ENCODE data around the gene ZNF362. TPM values are rescaled to one million over a fixed set of nuclear protein-coding genes. Genes with fewer than 3 reads are reported as not detected.

The ZNF362 gene
- total and polyA plus RNA-seq, 2 experiments from 2014 or later = 9.7 to 26.0 TPM

GRCh38 chr1:33220676-33221384 lies 35.5 kb upstream of the ZNF362 start:
- Histone ChIP-seq H3K79me2 (ENCODE audit: insufficient read depth) (no peaks in the 10 kb centered on the region), H3K4me2 (ENCODE audit: unreplicated experiment) (peak overlapping the region; percentile 9), H3K9me2 (ENCODE audit: insufficient read depth) (no peaks in the 10 kb centered on the region), H3K9ac (no peak overlapping the region), H2AFZ (no peak overlapping the region), H4K20me1 (ENCODE audit: insufficient read depth) (no peaks in the 10 kb centered on the region), H3K27ac (no peak overlapping the region), H3K4me1 (ENCODE audit: insufficient read depth) (0 out of 2 replicates have a peak, but pooled peaks cover 7% of the 10 kb centered on the region), H3K9me3 (ENCODE audit: low read depth) (no peaks in the 10 kb centered on the region), H3K36me3 (ENCODE audit: low read depth) (no peaks in the 10 kb centered on the region), H3K27me3 (replicated peaks; ENCODE audit: insufficient read depth) (no peaks in the 10 kb centered on the region), H3K4me3 (no peak overlapping the region), H3F3A (ENCODE audit: insufficient read depth) (peaks cover 4% of the 10 kb centered on the region; the same call in 1 of the 2 replicates)
- WGBS, 2 experiments (ENCODE audit: low coverage in 1 of 2, low lambda C conversion rate in 2 of 2, missing lambda C conversion rate in 2 of 2) = 38 to 45% methylated on average over 12 of the region's 12 CpGs
- TF ChIP-seq EZH2phosphoT487 (IDR thresholded peaks at IDR 0.05; ENCODE audit: insufficient read depth, low read depth) (no peak), EZH2 (IDR thresholded peaks at IDR 0.05; ENCODE audit: insufficient read depth, poor library complexity, severe bottlenecking) (no peak)
- peak; percentile 26 for DNase-seq
- in situ Hi-C loops (cut with MboI) = loop anchor here (25.0 kb wide), 1 partner anchor 141 kb away; no protein-coding TSS in a partner anchor

DNA sequence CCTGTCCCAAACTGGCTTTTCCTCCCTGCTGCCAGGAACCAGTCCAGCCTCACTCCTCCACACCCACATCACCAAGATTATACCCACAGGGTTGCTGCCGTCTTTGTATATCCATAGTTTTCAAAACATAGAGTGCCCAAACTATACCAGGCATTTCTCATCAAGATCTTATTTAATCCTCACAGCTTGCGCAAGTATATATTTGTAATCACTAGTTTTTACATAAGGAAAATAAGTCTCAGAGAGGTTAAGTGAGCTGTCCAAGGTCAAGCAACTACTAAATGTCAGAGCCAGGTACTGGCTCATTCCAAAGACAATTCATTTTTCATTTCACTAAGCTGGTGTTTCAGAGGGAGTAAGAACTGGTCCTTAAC lies 34.9 kb upstream of the ZNF362 start:
- Histone ChIP-seq H3F3A (ENCODE audit: insufficient read depth) (peaks cover 4% of the 10 kb centered on the region; the same call in 1 of the 2 replicates), H3K4me1 (ENCODE audit: insufficient read depth) (0 out of 2 replicates have a peak, but pooled peaks cover 7% of the 10 kb centered on the region), H3K9me2 (ENCODE audit: insufficient read depth) (no peaks in the 10 kb centered on the region), H3K27ac (no peak overlapping the region), H3K9ac (no peak overlapping the region), H3K36me3 (ENCODE audit: low read depth) (no peaks in the 10 kb centered on the region), H2AFZ (no peak overlapping the region), H3K4me2 (ENCODE audit: unreplicated experiment) (no peak overlapping the region), H3K79me2 (ENCODE audit: insufficient read depth) (no peaks in the 10 kb centered on the region), H3K9me3 (ENCODE audit: low read depth) (no peaks in the 10 kb centered on the region), H4K20me1 (ENCODE audit: insufficient read depth) (no peaks in the 10 kb centered on the region), H3K4me3 (no peak overlapping the region), H3K27me3 (replicated peaks; ENCODE audit: insufficient read depth) (no peaks in the 10 kb centered on the region)
- DNase-seq = peak; percentile 36
- in situ Hi-C loops (cut with MboI) = loop anchor here (25.0 kb wide), 1 partner anchor 141 kb away; no protein-coding TSS in a partner anchor
- no peak for TF ChIP-seq EZH2phosphoT487 (IDR thresholded peaks at IDR 0.05; ENCODE audit: insufficient read depth, low read depth)
- 66 to 71% methylated on average over 2 of the region's 2 CpGs for WGBS, 2 experiments (ENCODE audit: low coverage in 1 of 2, low lambda C conversion rate in 2 of 2, missing lambda C conversion rate in 2 of 2)

GRCh38 chr1:33222381-33222780 lies 33.9 kb upstream of the ZNF362 start:
- H2AFZ ChIP-seq = no peak overlapping the region
- in situ Hi-C loops (cut with MboI) = loop anchor here (25.0 kb wide), 1 partner anchor 140 kb away; no protein-coding TSS in a partner anchor
- H3K79me2 ChIP-seq (ENCODE audit: insufficient read depth) = no peaks in the 10 kb centered on the region
- peak; percentile 62 for DNase-seq
- no peak for TF ChIP-seq EZH2phosphoT487 (IDR thresholded peaks at IDR 0.05; ENCODE audit: insufficient read depth, low read depth)
- TF ChIP-seq EZH2 (IDR thresholded peaks at IDR 0.05; ENCODE audit: insufficient read depth, poor library complexity, severe bottlenecking) = no peak
- H3K9me3 ChIP-seq (ENCODE audit: low read depth) = no peaks in the 10 kb centered on the region
- peaks cover 4% of the 10 kb centered on the region; the same call in 1 of the 2 replicates for H3F3A ChIP-seq (ENCODE audit: insufficient read depth)
- 0 out of 2 replicates have a peak, but pooled peaks cover 1% of the 10 kb centered on the region for H3K27me3 ChIP-seq (replicated peaks; ENCODE audit: insufficient read depth)
- no peak overlapping the region for H3K27ac ChIP-seq
- no peak overlapping the region for H3K9ac ChIP-seq
- H3K9me2 ChIP-seq (ENCODE audit: insufficient read depth) = no peaks in the 10 kb centered on the region
- H3K36me3 ChIP-seq (ENCODE audit: low read depth) = no peaks in the 10 kb centered on the region
- H3K4me3 ChIP-seq = no peak overlapping the region
- H3K4me2 ChIP-seq (ENCODE audit: unreplicated experiment) = no peak overlapping the region
- 26 to 50% methylated on average over 1 of the region's 1 CpG for WGBS, 2 experiments (ENCODE audit: low coverage in 1 of 2, low lambda C conversion rate in 2 of 2, missing lambda C conversion rate in 2 of 2)
- no peaks in the 10 kb centered on the region for H4K20me1 ChIP-seq (ENCODE audit: insufficient read depth)
- 0 out of 2 replicates have a peak, but pooled peaks cover 7% of the 10 kb centered on the region for H3K4me1 ChIP-seq (ENCODE audit: insufficient read depth)

DNA sequence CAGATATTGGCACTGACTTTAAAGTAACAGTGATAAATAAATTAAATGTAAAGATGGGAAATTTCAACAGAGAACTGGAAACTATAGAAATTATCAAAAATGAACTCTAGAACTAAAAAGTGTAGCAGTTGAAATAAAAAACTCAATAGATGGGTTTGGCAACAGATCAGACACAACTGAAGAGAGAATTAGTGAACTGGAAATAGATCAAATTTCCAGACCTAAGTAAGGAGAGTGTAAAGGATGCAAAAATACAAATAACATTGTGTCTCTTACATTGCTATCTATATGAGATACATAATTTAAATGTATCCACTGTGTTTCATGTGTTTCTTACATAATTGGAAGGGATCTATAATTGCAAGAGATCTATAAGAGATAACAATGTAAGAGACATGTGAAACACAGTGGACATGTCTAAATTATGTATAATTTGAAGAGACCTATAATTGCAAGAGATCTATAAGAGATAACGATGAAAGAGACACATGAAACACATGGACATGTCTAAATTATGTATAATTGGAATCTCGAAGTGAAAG lies 32.1 kb upstream of the ZNF362 start:
- H3K4me3 ChIP-seq = no peak overlapping the region
- in situ Hi-C loops (cut with MboI) = loop anchor here (25.0 kb wide), 1 partner anchor 138 kb away; no protein-coding TSS in a partner anchor
- peaks cover 4% of the 10 kb centered on the region; the same call in 1 of the 2 replicates for H3F3A ChIP-seq (ENCODE audit: insufficient read depth)
- H4K20me1 ChIP-seq (ENCODE audit: insufficient read depth) = no peaks in the 10 kb centered on the region
- no peak overlapping the region for H3K27ac ChIP-seq
- H3K4me1 ChIP-seq (ENCODE audit: insufficient read depth) = 0 out of 2 replicates have a peak, but pooled peaks cover 7% of the 10 kb centered on the region
- H3K9me3 ChIP-seq (ENCODE audit: low read depth) = no peaks in the 10 kb centered on the region
- no peak for DNase-seq
- H3K36me3 ChIP-seq (ENCODE audit: low read depth) = no peaks in the 10 kb centered on the region
- 11 to 19% methylated on average over 2 of the region's 2 CpGs for WGBS, 2 experiments (ENCODE audit: low coverage in 1 of 2, low lambda C conversion rate in 2 of 2, missing lambda C conversion rate in 2 of 2)
- H3K9me2 ChIP-seq (ENCODE audit: insufficient read depth) = no peaks in the 10 kb centered on the region
- no peak overlapping the region for H3K4me2 ChIP-seq (ENCODE audit: unreplicated experiment)
- H3K27me3 ChIP-seq (replicated peaks; ENCODE audit: insufficient read depth) = 0 out of 2 replicates have a peak, but pooled peaks cover 4% of the 10 kb centered on the region
- H2AFZ ChIP-seq = no peak overlapping the region
- no peak overlapping the region for H3K9ac ChIP-seq
- H3K79me2 ChIP-seq (ENCODE audit: insufficient read depth) = no peaks in the 10 kb centered on the region
- TF ChIP-seq EZH2phosphoT487 (IDR thresholded peaks at IDR 0.05; ENCODE audit: insufficient read depth, low read depth) (no peak), EZH2 (IDR thresholded peaks at IDR 0.05; ENCODE audit: insufficient read depth, poor library complexity, severe bottlenecking) (no peak)
